Caco-2 (cell line): ENCODE measurements around the gene PARK7. TPM values are rescaled to one million over a fixed set of nuclear protein-coding genes. Genes with fewer than 3 reads are reported as not detected.

Source experiments
- BruUV-seq: library from RNA; stranded (reverse); fragments of 400-500 nt; replicated peaks from 2 replicates; lab custom pipeline; 2021; lab: Mats Ljungman, UMichigan
- CTCF ChIA-PET: fragments of 300-600 bp; sonication (Branson Sonifier 250); formaldehyde crosslinking; loops from one replicate; lab custom pipeline; 2022; ENCODE audit warnings: antibody characterized with exemption; lab: Charles Lee
- POLR2A ChIA-PET: fragments of 300-600 bp; sonication (Branson Sonifier 250); formaldehyde crosslinking; loops from one replicate; lab custom pipeline; 2022; ENCODE audit warnings: antibody characterized with exemption; lab: Charles Lee
- DNase-seq, 2 experiments: peaks; one replicate each; pipeline versions ENCODE4 v3.0.0 to v3.0.0-alpha.2; 2020 to 2022
- H3K27me3 ChIP-seq: replicated peaks from 2 replicates; pipeline ENCODE4 v1.6.0; 2011; ENCODE audit warnings: low read length; ENCODE audit not compliant: control insufficient read depth, insufficient read depth
- H3K36me3 ChIP-seq: 2 replicates; pipeline ENCODE4 v1.5.1; 2011; ENCODE audit warnings: low read length; ENCODE audit not compliant: control insufficient read depth, insufficient read depth
- H3K4me1 ChIP-seq: fragments of 250-450 bp; sonication (Bioruptor Pico); 2 replicates; pipeline ENCODE4 v1.5.1; 2020; ENCODE audit warnings: mild to moderate bottlenecking
- H3K4me3 ChIP-seq: 2 replicates; pipeline ENCODE4 v1.5.1; 2011; ENCODE audit warnings: low read depth, mild to moderate bottlenecking, control low read depth, low read length
- H3K9me3 ChIP-seq: fragments of 250-450 bp; sonication (Bioruptor Pico); 2 replicates; pipeline ENCODE4 v1.5.1; 2020; ENCODE audit warnings: mild to moderate bottlenecking, moderate library complexity
- H3K27ac Mint-ChIP-seq: one replicate; pipeline ENCODE4 v1.8.0; 2022; ENCODE audit warnings: mixed read lengths; ENCODE audit not compliant: unreplicated experiment
- H3K27me3 Mint-ChIP-seq: one replicate; pipeline ENCODE4 v1.8.0; 2022; ENCODE audit warnings: mixed read lengths; ENCODE audit not compliant: insufficient read depth, unreplicated experiment
- H3K36me3 Mint-ChIP-seq: one replicate; pipeline ENCODE4 v1.8.0; 2022; ENCODE audit warnings: mild to moderate bottlenecking, mixed read lengths; ENCODE audit not compliant: insufficient read depth, unreplicated experiment
- H3K4me1 Mint-ChIP-seq: one replicate; pipeline ENCODE4 v1.8.0; 2022; ENCODE audit warnings: low read depth, mixed read lengths; ENCODE audit not compliant: unreplicated experiment
- H3K4me3 Mint-ChIP-seq: one replicate; pipeline ENCODE4 v1.8.0; 2022; ENCODE audit warnings: mild to moderate bottlenecking, moderate library complexity, mixed read lengths; ENCODE audit not compliant: unreplicated experiment
- H3K9me3 Mint-ChIP-seq: one replicate; pipeline ENCODE4 v1.8.0; 2022; ENCODE audit warnings: mixed read lengths; ENCODE audit not compliant: unreplicated experiment
- CTCF ChIP-seq, 2 experiments: fragments of 200-600 bp in 1 of 2; IDR thresholded peaks; 1 replicate in 1 of 2; 2 replicates in 1 of 2; pipeline versions ENCODE4 v1.5.1 to v1.8.0; 2011 to 2022; ENCODE audit warnings: antibody characterized with exemption in 1 of 2, control low read depth in 1 of 2, inconsistent platforms in 1 of 2, low read depth in 1 of 2, low read length in 1 of 2, mild to moderate bottlenecking in 1 of 2, moderate library complexity in 1 of 2; ENCODE audit not compliant: insufficient read depth in 1 of 2, severe bottlenecking in 1 of 2, unreplicated experiment in 1 of 2
- intact Hi-C: fragments of 100-400 bp; cut with micrococcal nuclease; formaldehyde crosslinking; loops from one replicate; pipeline ENCODE4 v1.10.0; 2022; ENCODE audit not compliant: unreplicated experiment
- total RNA-seq: library from RNA; stranded (reverse); gene quantifications from 2 replicates; pipeline ENCODE4 v1.2.3, GENCODE V29; 2022

Gene PARK7
- total RNA-seq, 1 experiment from 2014 or later, result 293 TPM

- Histone ChIP-seq H3K4me3 (peak overlapping the region; percentile 50), H3K27me3 (no peaks in the 10 kb centered on the region), H3K4me1 (peaks cover 52% of the 10 kb centered on the region), H3K9me3 (no peaks in the 10 kb centered on the region), H3K36me3 (no peaks in the 10 kb centered on the region)
- TSS peak; percentile 45 for BruUV-seq
- POLR2A ChIA-PET, result no interaction called here
- H3K4me1 Mint-ChIP-seq, result peaks cover 38% of the 10 kb centered on the region
- H3K9me3 Mint-ChIP-seq, result no peaks in the 10 kb centered on the region
- no peaks in the 10 kb centered on the region for H3K27me3 Mint-ChIP-seq
- peaks cover 31% of the 10 kb centered on the region for H3K36me3 Mint-ChIP-seq
- peak overlapping the region; percentile 88 for H3K27ac Mint-ChIP-seq
- CTCF ChIA-PET, result no interaction called here
- H3K4me3 Mint-ChIP-seq, result peak overlapping the region; percentile 89
- TF ChIP-seq CTCF (IDR thresholded peaks at IDR 0.05; ENCODE audit: insufficient read depth in 1 of 2, low read depth in 1 of 2, low read length in 1 of 2, severe bottlenecking in 1 of 2, unreplicated experiment in 1 of 2), result no peak
- DNase-seq, result no peak
- intact Hi-C loops, result loop anchor here (5.0 kb wide), 3 partner anchors 43 to 232 kb away; no protein-coding TSS in a partner anchor
Observed at GRCh38 chr1:8025061-8025670, 63.7 kb downstream of the PARK7 start.

DNA sequence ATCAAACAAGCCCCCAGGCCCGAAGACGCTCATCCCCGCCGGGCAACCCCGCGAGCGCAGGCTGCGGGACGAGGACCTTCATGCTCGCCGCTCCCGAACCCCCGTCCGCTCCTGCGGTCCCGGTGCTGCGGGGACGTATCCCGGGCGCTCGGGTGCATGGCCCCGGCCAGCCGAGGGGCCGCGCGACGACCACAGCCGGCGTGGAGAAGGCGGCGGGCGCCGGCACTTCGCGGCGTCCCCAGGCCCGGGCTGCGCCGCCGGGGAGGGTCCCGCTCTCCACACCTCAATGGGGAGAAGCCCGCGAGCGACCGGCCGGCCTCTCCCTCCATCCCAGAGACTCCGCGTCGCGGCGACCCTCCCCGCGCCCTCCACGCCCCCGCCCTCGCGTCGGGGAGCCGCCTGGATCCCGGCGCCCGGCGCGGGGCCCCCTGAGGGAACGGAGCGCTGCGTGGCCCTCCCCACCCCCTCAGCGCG is 64.2 kb downstream of the PARK7 start:
- no peaks in the 10 kb centered on the region for H3K36me3 ChIP-seq
- no peaks in the 10 kb centered on the region for H3K27me3 ChIP-seq
- H3K9me3 ChIP-seq, result no peaks in the 10 kb centered on the region
- H3K9me3 Mint-ChIP-seq, result no peaks in the 10 kb centered on the region
- intact Hi-C loops, result loop anchor here (5.0 kb wide), 3 partner anchors 43 to 232 kb away; no protein-coding TSS in a partner anchor
- no peaks in the 10 kb centered on the region for H3K27me3 Mint-ChIP-seq
- peaks cover 38% of the 10 kb centered on the region for H3K4me1 Mint-ChIP-seq
- H3K4me3 ChIP-seq, result peak overlapping the region; percentile 50
- H3K27ac Mint-ChIP-seq, result peak overlapping the region; percentile 88
- no TSS peak for BruUV-seq
- peaks cover 48% of the 10 kb centered on the region for H3K4me1 ChIP-seq
- H3K4me3 Mint-ChIP-seq, result peak overlapping the region; percentile 89
- POLR2A ChIA-PET, result interaction anchor here (0.9 to 1.4 kb wide), 3 partner anchors 8 to 288 kb away, joined by 3 to 5 read pairs (median 3); no protein-coding TSS in a partner anchor
- TF ChIP-seq CTCF (IDR thresholded peaks at IDR 0.05; ENCODE audit: insufficient read depth in 1 of 2, low read depth in 1 of 2, low read length in 1 of 2, severe bottlenecking in 1 of 2, unreplicated experiment in 1 of 2), result no peak
- peaks cover 29% of the 10 kb centered on the region for H3K36me3 Mint-ChIP-seq
- no peak for DNase-seq
- CTCF ChIA-PET, result interaction anchor here (3.2 kb wide), 1 partner anchor 290 kb away, joined by 17 read pairs; no protein-coding TSS in a partner anchor

DNA sequence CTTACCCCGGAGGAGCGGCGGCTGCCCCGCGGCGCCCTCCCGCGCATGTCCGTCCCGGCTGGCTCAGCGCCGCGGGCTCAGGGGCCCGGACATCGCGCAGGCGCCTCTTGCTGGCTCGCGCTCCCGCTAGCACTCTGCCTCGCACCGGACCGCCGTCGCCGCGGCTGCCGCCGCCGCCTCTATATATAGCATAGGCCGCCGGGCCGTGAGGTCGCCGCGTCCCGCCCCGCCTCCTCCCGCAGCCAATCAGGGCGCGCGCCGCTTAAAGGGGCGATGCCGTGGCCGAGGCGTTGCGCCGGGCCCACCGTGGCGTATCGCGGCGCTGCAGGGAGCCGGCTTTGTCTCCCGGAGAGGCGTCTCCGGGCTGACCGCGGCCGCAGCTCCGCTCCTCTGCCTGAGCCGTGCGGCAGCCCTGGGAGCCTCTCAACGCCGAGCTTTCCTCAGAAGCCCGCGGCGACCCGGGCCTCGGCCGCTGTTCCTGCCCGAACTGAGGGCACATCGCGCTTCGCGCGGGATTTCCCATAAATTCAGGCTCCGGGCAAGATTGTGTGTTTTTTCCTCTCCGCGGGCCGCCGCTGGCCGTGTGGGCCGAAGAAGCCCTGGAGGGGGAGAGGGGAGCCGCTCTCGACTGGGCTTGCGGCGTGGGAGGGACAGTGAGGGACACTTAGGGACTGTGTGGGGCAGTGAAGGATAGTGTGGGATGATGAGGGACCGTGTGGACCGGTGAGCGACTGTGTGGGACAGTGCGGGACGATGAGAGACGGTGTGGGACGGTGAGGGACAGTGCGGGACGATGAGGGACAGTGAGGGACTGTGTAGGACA is 64.9 kb downstream of the PARK7 start, which contains the start of gene ERRFI1:
Gene ERRFI1, minus strand, starts transcription at position 157 of the 823 bp plus-strand sequence. CDS start 10,690 bp downstream, outside the sequence.
- peak within 1 kb of the TSS; percentile 88 for H3K27ac Mint-ChIP-seq
- peaks cover 38% of the 10 kb centered on the region for H3K4me1 Mint-ChIP-seq
- Histone ChIP-seq H3K9me3 (no peaks in the 10 kb centered on the region), H3K4me1 (peaks cover 43% of the 10 kb centered on the region), H3K27me3 (no peaks in the 10 kb centered on the region), H3K4me3 (peak within 1 kb of the TSS; percentile 50), H3K36me3 (no peaks in the 10 kb centered on the region)
- no TSS peak for BruUV-seq
- CTCF ChIA-PET, result interaction anchor here (3.2 kb wide), 1 partner anchor 289 kb away, joined by 17 read pairs; no protein-coding TSS in a partner anchor
- POLR2A ChIA-PET, result interaction anchor here (0.5 to 1.7 kb wide), 5 partner anchors 9 to 289 kb away, joined by 3 to 11 read pairs (median 5); no protein-coding TSS in a partner anchor
- intact Hi-C loops, result loop anchor here (5.0 kb wide), 3 partner anchors 44 to 231 kb away; no protein-coding TSS in a partner anchor
- H3K27me3 Mint-ChIP-seq, result no peaks in the 10 kb centered on the region
- H3K9me3 Mint-ChIP-seq, result no peaks in the 10 kb centered on the region
- peak within 1 kb of the TSS; percentile 89 for H3K4me3 Mint-ChIP-seq
- peak; percentile 91 to 97 for DNase-seq
- TF ChIP-seq CTCF (IDR thresholded peaks at IDR 0.05; ENCODE audit: insufficient read depth in 1 of 2, low read depth in 1 of 2, low read length in 1 of 2, severe bottlenecking in 1 of 2, unreplicated experiment in 1 of 2), result no peak
- H3K36me3 Mint-ChIP-seq, result peaks cover 29% of the 10 kb centered on the region
